ENCODE data around the gene SCUBE3. TPM values are rescaled to one million over a fixed set of nuclear protein-coding genes. Genes with fewer than 3 reads are reported as not detected.

Gene SCUBE3
- total and polyA plus RNA-seq, 2 of the 13 experiments (the other 11 are each of a cell fraction or from before 2014, with no cell fraction given), result not detected

- in situ Hi-C loops (cut with HindIII; ENCODE audit: extremely low pct_ligation_motif_present, low pct_unique_long_range_greater_than_20kb), result no loop called here
- intact Hi-C loops (cut with micrococcal nuclease; ENCODE audit: unreplicated experiment), result no loop called here
- ATAC-seq, result no peak
- Histone ChIP-seq H2AFZ (ENCODE audit: low read length) (no peak overlapping the region), H3K36me3 (replicated peaks in 1 of 2; ENCODE audit: control insufficient read depth in 1 of 2, insufficient read depth in 2 of 2, low read length in 2 of 2) (no peaks in the 10 kb centered on the region), H3K9me3 (ENCODE audit: low read length) (no peaks in the 10 kb centered on the region), H3K4me2 (ENCODE audit: low read depth, low read length) (peak overlapping the region; percentile 93), H3K27me3 (ENCODE audit: control insufficient read depth in 1 of 2, insufficient read depth in 2 of 2, low read length in 2 of 2) (no peaks in the 10 kb centered on the region; a peak in 1 of 5 replicates), H3K27ac (ENCODE audit: extremely low read length, insufficient read depth, low read length) (peak overlapping the region; percentile 93), H3K4me1 (ENCODE audit: insufficient read depth, low read length) (peaks cover 40% of the 10 kb centered on the region), H4K20me1 (ENCODE audit: insufficient read depth, low read length) (no peaks in the 10 kb centered on the region), H3K79me2 (ENCODE audit: insufficient read depth, low read length) (peaks cover 9% of the 10 kb centered on the region), H3K9ac (ENCODE audit: insufficient read depth, low read depth, low read length) (peak overlapping the region; percentile 97), H3K4me3 (replicated peaks in 1 of 3; ENCODE audit: insufficient read depth in 1 of 3, low read depth in 2 of 3, low read length in 3 of 3) (peak overlapping the region; percentile 69 to 97 (median 77))
- ChIA-PET POLR2A (interaction anchor here (1.0 to 1.7 kb wide), 8 partner anchors 10 to 656 kb away, joined by 3 to 18 read pairs (median 3); partner anchors contain the start of genes ANKS1A and TAF11), CTCF (ENCODE audit: low intra/inter-chr PET ratio, low total read pairs) (no interaction called here)
- no peak for FAIRE-seq
- no peak for DNase-seq (ENCODE audit: low spot score)
- BruUV-seq (replicated peaks), result TSS peak; percentile 78
- 4% methylated on average over 7 of the region's 7 CpGs for WGBS (ENCODE audit: low lambda C conversion rate)
- TF ChIP-seq PHB2 (IDR thresholded peaks at IDR 0.05; ENCODE audit: partially characterized antibody), result no peak
- no peak for TF ChIP-seq CHD2 (IDR thresholded peaks at IDR 0.05; ENCODE audit: low read depth, low read length)
- no peak for TF ChIP-seq ZNF878 (CRISPR knock-in tag; IDR thresholded peaks at IDR 0.05)
- TF ChIP-seq SMAD9 (CRISPR knock-in tag; IDR thresholded peaks at IDR 0.05), result no peak
- TF ChIP-seq ZNF451 (CRISPR knock-in tag; IDR thresholded peaks at IDR 0.05), result no peak
- TF ChIP-seq IRF2 (CRISPR knock-in tag; IDR thresholded peaks at IDR 0.05), result no peak
- no peak for TF ChIP-seq RCOR2 (CRISPR knock-in tag; IDR thresholded peaks at IDR 0.05)
- no peak for TF ChIP-seq CENPX (CRISPR knock-in tag; IDR thresholded peaks at IDR 0.05)
- TF ChIP-seq MLLT10 (CRISPR knock-in tag; IDR thresholded peaks at IDR 0.05), result no peak
- TF ChIP-seq, protein P1, sequence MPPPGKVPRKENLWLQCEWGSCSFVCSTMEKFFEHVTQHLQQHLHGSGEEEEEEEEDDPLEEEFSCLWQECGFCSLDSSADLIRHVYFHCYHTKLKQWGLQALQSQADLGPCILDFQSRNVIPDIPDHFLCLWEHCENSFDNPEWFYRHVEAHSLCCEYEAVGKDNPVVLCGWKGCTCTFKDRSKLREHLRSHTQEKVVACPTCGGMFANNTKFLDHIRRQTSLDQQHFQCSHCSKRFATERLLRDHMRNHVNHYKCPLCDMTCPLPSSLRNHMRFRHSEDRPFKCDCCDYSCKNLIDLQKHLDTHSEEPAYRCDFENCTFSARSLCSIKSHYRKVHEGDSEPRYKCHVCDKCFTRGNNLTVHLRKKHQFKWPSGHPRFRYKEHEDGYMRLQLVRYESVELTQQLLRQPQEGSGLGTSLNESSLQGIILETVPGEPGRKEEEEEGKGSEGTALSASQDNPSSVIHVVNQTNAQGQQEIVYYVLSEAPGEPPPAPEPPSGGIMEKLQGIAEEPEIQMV (CRISPR knock-in tag; IDR thresholded peaks at IDR 0.05; ENCODE audit: low read depth), result no peak
- TF ChIP-seq TARDBP (CRISPR knock-in tag; IDR thresholded peaks at IDR 0.05), result no peak
- TF ChIP-seq, protein P2, sequence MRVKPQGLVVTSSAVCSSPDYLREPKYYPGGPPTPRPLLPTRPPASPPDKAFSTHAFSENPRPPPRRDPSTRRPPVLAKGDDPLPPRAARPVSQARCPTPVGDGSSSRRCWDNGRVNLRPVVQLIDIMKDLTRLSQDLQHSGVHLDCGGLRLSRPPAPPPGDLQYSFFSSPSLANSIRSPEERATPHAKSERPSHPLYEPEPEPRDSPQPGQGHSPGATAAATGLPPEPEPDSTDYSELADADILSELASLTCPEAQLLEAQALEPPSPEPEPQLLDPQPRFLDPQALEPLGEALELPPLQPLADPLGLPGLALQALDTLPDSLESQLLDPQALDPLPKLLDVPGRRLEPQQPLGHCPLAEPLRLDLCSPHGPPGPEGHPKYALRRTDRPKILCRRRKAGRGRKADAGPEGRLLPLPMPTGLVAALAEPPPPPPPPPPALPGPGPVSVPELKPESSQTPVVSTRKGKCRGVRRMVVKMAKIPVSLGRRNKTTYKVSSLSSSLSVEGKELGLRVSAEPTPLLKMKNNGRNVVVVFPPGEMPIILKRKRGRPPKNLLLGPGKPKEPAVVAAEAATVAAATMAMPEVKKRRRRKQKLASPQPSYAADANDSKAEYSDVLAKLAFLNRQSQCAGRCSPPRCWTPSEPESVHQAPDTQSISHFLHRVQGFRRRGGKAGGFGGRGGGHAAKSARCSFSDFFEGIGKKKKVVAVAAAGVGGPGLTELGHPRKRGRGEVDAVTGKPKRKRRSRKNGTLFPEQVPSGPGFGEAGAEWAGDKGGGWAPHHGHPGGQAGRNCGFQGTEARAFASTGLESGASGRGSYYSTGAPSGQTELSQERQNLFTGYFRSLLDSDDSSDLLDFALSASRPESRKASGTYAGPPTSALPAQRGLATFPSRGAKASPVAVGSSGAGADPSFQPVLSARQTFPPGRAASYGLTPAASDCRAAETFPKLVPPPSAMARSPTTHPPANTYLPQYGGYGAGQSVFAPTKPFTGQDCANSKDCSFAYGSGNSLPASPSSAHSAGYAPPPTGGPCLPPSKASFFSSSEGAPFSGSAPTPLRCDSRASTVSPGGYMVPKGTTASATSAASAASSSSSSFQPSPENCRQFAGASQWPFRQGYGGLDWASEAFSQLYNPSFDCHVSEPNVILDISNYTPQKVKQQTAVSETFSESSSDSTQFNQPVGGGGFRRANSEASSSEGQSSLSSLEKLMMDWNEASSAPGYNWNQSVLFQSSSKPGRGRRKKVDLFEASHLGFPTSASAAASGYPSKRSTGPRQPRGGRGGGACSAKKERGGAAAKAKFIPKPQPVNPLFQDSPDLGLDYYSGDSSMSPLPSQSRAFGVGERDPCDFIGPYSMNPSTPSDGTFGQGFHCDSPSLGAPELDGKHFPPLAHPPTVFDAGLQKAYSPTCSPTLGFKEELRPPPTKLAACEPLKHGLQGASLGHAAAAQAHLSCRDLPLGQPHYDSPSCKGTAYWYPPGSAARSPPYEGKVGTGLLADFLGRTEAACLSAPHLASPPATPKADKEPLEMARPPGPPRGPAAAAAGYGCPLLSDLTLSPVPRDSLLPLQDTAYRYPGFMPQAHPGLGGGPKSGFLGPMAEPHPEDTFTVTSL (CRISPR knock-in tag; IDR thresholded peaks at IDR 0.05; ENCODE audit: borderline replicate concordance), result no peak
- no peak for TF ChIP-seq ZBTB10 (CRISPR knock-in tag; IDR thresholded peaks at IDR 0.05; ENCODE audit: borderline replicate concordance)
- TF ChIP-seq ETS1 (CRISPR knock-in tag; IDR thresholded peaks at IDR 0.05), result no peak
Measured at GRCh38 chr6:35258336-35258735, 44.6 kb downstream of the SCUBE3 start.
